Measurements from ENCODE around the gene SPOP.
A peak's percentile ranks its signal among the peaks of the same experiment; 100 is the strongest.

DNA sequence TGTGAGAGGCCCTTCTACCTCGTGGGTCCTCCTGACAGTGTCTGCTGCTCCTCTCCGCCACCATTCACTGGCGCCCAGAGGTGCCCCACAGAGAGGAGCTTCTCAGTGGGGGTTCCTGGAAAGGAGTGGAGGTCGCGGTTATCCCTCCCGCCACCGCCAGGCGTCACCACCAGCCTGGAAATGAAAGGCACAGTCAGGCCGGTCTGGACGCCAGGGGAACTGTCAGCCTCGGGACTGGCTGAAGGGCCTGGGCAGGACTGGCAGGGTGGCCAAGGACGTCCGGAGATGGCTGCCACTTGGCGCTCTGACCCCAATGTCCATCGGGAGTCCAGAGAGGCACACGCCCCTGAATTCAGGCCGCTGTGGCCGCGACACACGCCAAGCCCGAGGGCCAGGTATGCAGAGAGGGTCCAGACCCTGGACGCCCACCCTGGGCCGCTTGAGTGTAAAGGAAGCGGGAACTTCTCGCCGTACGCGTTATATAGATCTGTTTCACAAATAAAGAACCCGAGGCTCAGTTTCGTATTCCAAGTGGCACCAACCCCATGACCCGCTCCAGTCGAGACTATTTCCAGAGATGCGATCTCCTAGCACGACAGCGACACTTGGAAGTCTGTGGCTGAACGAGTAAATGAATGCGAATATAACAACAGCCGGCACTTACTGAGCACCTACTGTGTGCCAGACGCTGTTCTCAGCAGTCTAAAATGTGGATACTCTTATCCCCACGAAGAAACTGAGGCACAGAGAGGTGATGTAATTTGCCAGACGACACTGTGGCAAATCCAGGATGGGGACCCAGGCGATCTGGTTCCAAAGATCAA is 109.8 kb downstream of the SPOP start:
- TF ChIP-seq, protein P1, sequence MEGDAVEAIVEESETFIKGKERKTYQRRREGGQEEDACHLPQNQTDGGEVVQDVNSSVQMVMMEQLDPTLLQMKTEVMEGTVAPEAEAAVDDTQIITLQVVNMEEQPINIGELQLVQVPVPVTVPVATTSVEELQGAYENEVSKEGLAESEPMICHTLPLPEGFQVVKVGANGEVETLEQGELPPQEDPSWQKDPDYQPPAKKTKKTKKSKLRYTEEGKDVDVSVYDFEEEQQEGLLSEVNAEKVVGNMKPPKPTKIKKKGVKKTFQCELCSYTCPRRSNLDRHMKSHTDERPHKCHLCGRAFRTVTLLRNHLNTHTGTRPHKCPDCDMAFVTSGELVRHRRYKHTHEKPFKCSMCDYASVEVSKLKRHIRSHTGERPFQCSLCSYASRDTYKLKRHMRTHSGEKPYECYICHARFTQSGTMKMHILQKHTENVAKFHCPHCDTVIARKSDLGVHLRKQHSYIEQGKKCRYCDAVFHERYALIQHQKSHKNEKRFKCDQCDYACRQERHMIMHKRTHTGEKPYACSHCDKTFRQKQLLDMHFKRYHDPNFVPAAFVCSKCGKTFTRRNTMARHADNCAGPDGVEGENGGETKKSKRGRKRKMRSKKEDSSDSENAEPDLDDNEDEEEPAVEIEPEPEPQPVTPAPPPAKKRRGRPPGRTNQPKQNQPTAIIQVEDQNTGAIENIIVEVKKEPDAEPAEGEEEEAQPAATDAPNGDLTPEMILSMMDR (IDR thresholded peaks at IDR 0.05), result peak; percentile 91 to 98 (median 96)
- TF ChIP-seq POLR2A (IDR thresholded peaks at IDR 0.05), result no peak
